ENCODE results near the gene DYSF. TPM values are rescaled to one million over a fixed set of nuclear protein-coding genes. Genes with fewer than 3 reads are reported as not detected.

The DYSF gene
- polyA plus RNA-seq, 1 of the 3 experiments (the other 2 are of a cell fraction) = 0.10 TPM

Other genes with a start within 250 kb of the DYSF start
- 0.20 and 0.23 TPM in 2 replicates for gene PAIP2B, start 226.5 kb upstream of the DYSF start, polyA plus RNA-seq (2012; rRNA removed)
- gene ZNF638, start 121.8 kb upstream of the DYSF start, polyA plus RNA-seq (2012; rRNA removed) = 28.1 and 32.2 TPM in 2 replicates